HG03045 (cell line): ENCODE data around the gene PEX11B.

Source experiments
- ATAC-seq: cut with Tn5 transposase; IDR thresholded peaks from one replicate; pipeline ENCODE4 v1.9.1; 2021; ENCODE audit warnings: mild to moderate bottlenecking, moderate library complexity; ENCODE audit not compliant: unreplicated experiment

The PEX11B gene, protein sequence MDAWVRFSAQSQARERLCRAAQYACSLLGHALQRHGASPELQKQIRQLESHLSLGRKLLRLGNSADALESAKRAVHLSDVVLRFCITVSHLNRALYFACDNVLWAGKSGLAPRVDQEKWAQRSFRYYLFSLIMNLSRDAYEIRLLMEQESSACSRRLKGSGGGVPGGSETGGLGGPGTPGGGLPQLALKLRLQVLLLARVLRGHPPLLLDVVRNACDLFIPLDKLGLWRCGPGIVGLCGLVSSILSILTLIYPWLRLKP

DNA sequence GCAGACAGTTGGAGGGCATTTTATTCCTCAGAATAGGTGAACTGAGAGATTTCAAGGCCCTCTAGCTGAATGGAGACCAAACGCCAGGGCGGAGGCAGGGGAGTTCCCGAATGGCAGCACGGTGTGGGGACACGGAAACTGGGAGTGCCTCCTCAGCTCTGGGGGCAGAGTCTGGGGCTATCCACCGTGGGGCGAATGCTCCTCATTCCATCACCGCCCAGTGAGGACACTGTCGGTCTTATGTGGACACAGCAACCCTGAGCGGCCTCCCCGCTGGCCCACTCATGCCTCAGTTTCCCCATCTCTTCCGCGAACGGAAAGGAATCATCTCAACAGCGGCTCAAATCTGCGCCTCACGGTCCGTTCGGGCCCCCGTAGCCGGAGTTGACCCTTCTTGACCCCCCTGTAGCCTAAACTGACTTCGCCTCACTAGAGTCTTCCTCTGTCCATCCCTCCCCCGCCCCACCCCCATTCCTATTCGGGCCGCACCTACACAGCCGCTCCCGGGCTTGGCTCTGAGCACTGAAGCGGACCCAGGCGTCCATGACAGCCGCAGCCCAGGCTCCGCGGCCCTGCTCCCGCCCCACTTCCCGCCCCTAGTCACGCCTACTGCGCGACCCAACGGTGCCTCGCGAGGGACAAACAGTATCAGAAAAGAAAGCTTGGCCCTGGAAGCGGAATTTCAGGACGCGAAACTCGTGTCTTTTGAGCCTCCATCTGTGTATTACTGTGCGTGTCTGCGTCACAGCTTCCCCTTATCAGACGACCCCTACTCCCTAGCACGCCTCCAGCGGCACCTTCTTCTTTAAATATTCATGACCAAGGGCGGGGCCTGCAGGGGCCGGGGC is at the start of gene PEX11B:
PEX11B (minus strand) TSS at position 574 of the 848 bp plus-strand sequence; CDS start at position 545, 29 bp downstream.
- ATAC-seq, result peak; percentile 86

DNA sequence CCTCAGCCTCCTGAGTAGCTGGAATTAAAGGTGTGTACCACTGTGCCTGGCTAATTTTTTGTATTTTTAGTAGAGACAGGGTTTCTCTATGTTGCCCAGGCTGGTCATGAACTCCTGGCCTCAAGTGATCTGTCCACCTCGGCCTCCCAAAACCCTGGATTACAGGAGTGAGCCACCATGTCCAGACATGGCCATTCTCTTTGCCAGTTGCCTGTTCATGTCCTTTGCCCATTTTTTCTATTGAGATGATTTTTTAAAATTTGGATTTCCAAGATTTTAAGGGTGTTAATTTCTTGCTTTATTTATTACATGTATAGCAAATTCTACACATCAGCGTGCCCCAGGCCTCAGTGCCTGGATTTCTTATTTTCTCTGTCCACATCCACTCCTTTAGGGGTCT is 48.8 kb upstream of the PEX11B start:
- no peak for ATAC-seq

DNA sequence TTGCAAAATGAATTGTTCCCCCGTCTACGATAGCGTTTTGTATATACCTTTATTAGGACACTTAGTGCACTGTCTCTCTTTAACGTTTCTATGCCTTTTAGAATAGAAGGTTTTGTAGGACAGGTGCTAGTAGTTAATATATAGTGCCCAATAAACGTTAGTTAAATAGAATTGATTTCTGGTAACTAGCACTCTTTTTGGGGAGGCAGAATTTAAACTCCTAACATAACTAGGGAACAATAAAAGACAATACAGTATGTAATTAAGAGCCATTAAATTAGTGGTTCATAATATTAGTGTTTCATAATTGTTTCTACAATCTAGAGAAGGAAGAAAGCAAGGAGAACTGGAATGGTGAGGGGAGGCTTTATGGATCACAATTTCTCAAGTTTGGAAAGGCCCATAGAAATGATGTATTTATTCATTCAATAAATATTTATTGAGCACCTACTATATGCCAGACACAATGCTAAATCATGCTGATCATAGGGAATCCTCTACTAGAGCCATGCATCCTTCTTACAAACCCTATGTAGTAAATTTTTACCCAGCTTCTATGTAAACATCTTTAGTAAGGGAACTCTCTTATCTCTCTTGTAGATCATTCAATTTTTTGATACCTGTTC is 46.7 kb upstream of the PEX11B start:
- no peak for ATAC-seq

DNA sequence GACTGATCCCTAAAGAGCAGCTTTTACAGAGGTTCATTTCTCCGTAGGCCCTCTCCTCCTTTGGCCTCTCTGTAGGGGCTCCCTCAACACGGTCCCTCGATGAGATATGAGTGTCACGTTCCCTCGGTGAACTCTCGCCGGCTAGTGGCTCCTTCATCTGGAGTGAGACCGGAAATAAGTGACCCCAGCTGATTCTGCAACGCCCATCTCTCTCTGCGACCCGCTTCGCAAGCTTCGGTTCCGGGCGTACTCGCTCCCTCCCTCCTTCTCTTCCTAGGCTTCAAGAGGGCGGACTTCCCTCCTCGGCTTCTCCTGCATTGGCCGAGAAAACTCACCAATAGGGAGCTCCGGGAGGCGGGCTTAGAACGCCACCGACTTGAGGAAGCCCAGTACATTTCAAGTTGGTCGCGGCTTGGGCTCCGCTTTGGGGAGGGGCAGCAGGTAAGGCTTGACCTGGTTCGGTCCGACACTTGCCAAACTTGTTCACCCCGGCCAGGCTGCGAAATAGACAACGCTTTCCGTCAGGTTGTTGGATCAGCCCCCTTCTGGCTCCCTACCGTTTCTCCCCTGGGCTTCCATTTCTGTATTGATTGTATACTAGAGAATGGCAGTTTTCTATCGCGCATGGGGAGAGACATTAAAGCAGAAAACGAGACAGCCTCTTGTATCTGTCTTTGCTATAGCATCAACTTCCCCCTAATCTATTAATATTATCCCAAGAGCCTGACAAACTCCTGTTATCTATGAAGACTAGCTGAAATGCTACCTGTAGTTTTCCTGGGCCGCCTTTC is 46.0 kb upstream of the PEX11B start, which contains the start of the genes ANKRD34A and POLR3GL:
ANKRD34A (minus strand) TSS at position 248 of the 791 bp plus-strand sequence. CDS start 2,816 bp downstream, outside the sequence.
POLR3GL (plus strand) TSS at position 363 of the 791 bp plus-strand sequence. CDS start 10,176 bp downstream, outside the sequence.
- peak; percentile 86 for ATAC-seq

DNA sequence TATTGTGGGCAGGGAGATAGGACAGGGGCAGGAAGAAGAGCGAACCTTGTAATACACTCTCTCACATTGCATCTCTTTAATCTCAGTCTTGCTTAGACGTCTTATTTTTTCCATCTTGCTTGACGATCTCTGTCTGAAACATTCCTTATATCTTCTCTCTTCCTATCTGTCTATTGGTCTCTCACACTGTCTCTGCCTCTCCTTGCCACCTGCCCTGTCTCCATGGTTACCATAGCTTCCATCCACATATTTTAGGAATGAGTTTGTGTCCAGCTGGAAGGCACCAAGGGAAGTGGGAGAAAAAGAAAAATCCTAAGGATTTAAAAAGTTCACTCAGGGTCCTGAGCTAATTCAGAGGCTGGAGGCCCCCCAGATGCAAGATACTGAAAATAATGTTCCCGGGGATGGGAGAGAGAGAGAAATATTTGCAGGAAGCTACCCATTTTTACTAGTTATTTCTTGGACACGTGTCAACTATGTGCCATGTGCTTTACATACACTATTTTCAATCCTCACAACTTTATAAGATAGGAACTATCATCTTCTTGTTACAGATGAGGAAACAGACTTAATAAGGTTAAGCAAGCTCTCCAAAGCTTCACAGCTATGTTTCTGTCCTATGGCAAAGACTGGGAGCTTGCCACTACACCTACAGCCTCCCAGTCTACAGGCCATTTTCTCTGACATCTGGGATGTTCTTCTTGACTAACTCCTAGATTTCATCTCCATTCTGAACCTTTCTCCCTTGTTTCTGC is 44.9 kb upstream of the PEX11B start:
- no peak for ATAC-seq

DNA sequence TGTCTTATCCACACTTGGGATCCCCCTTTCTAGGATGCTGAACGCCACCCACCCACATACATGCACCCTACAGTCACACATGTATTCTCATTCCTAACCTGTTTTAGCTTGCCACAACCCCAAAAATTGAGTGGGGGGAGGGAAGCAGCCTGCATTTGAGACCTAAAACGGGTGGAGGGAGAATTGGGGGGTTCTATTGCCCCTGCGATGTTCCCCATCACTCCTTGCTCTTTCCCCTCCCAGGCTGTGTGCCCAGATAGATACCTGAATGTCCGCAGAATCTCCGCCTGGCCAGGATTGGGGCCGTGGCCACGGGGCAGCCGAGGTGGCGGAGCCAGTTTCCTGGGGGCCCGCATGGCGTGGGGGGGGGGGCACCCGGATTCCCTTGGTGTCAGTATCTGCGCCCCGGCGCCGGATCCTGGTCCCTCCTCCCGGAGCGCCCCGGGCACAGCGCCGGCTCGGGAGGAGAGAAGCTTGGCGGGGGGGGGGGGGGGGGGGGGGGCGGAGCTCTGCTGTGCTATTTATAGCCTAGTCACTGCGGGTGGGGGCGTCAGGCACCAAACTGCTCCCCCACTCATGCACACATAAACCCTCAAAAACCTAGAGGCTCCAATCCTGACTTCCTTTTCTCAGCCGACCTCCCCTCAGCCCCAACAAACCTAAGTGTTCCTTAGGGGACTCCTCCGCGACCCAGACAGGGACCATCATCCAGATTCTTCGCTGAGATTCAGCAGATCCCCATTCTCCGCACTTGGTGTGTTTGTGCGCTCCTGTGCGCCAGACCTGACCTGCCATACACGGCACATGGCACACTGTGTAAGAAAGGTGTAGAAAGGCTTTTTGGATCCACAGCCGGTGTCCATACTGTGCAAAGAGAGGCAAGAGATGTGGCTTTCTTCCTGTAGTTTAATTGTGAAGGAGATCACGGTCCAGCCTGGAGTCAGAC is 43.9 kb upstream of the PEX11B start:
- no peak for ATAC-seq

DNA sequence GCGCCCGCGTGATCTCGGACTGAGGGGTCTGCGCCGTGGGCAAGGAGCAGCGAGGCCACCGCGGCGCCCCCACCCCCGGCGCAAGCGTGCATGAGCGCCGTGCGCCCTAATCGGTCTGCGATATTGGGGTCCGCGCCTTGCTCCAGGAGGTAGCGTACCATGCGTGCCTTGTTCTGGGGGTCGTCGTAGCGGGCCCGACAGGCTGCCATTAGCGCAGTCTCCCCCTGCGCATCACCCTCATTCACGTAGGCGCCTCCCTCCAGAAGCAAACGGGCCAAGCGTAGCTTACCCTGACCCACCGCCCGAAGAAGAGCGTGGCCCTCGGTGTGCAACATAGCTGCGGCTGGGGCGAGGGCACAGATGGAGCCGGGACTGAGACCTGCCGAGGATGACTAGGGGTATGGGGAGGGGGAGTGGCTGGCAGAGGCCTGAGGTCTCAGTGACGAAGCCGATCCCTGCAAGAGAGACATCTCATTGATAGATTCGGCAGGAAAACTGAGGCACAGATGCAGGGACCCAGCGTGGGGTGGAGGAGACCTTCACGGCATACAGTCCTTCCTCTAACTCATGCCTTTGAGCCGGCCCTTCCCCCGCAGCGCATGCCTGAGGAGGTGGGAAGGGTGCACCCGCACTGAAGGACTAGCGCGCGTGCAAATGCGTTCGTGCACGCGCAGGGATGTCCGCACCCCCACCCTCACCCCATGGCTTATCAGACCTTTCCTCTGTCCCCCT is 43.1 kb upstream of the PEX11B start:
- ATAC-seq, result no peak

DNA sequence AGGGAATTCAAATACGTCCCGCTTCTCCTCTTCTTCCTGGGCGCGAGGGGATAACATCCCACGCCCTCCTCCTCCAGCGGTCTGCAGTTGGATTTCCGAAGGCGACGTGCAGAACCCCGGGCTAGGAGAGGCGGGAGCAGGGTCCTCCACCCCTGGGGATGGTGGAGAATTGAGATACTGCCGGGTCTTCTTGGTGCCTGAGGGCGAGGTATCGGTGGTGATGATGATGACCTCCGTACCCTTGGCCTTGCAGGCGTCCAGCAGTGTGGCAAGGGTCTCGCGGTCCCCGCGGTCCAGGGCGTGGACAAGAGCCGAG is 42.5 kb upstream of the PEX11B start:
- no peak for ATAC-seq

DNA sequence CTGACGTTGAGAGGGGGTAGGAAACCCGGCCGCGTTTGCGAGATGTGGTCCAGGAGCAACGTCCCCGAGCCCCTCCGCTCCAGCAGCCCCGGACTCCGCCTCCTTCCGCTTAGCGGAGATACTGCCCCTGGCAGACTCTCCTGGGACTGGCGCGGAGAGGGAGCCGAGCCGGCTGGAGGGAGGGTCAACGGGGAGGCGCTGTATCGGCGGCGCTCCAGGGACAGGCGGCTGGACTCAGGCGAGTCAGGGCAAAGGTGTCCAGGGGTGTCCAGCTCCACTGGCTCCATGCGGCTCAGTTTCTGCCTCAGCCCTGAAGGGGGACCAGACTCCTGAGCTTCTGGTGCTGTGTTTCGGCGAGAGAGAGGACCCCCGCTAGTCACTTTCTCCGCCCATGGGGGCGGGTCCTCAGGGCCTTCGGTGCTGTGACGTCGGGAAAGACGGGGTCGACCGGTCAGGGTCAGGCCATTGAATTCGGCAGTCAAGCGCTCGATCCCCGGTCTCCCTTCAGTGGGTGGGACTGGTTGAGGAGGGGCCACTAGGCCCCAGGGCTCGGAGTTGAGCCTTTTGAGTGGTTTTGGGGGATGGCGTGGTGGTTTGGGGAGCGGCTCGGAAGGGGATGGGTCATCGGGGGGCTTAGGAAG is 42.1 kb upstream of the PEX11B start:
- no peak for ATAC-seq

DNA sequence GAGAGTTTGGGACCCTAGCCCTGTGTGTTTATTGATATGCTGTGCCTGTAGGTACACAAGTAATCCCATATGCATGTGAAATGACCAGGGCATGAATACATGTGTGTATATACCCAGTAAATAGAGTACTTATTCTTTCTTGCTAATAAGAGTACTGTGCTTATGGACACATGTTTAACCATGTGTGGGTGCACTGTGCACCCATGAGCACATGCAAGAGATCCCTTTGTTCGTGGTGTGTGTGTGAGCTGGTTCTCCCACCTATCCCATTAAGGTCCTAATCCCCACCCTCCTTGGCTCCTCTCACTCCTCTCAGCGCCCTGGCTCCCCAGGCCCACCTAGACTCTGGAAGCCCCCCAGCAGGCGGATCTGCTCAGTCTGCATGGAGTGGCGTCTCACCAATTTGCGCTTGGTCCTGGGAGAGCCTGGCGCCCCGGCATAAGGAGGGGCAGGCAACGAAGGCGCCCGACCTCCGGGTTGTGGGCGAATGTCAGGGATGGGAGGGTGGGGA is 41.5 kb upstream of the PEX11B start:
- ATAC-seq, result no peak

DNA sequence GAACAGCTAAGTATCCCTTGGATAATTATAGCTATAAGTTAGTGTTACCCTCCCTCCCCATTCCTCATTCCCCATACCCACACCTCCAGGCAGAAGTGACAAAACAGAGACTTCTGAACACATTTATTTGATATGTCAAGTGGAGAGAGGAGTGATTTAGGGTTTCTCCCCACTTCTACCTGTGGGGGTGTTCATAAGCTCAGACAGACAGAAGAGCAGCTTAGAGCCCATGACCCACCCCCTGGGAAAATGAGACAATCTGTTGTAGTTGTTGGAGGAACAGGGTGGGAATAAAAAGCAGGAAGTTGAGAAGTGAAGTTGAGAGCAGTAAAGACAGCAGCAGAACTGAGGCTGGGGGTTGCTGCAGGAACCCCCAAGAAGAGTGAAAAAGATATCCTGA is 40.8 kb upstream of the PEX11B start:
- no peak for ATAC-seq

DNA sequence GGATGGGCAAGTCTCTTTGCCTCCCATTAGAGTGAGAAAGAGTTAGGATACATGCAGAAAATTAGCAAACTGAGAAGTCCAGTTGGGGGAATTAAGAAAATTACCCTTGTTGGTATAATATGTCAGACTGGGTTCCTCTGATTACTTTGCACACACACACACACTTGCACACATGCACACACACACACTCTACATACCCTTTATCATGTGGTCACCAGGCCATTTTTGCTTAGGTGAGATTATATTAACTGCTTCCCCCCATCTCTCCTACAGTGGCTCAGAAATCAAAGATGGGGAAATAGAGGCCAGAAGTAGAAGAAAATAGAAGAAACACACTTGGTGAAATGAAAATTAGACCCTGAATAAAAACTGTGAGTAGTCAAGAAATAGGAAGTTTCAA is 40.2 kb upstream of the PEX11B start:
- no peak for ATAC-seq

DNA sequence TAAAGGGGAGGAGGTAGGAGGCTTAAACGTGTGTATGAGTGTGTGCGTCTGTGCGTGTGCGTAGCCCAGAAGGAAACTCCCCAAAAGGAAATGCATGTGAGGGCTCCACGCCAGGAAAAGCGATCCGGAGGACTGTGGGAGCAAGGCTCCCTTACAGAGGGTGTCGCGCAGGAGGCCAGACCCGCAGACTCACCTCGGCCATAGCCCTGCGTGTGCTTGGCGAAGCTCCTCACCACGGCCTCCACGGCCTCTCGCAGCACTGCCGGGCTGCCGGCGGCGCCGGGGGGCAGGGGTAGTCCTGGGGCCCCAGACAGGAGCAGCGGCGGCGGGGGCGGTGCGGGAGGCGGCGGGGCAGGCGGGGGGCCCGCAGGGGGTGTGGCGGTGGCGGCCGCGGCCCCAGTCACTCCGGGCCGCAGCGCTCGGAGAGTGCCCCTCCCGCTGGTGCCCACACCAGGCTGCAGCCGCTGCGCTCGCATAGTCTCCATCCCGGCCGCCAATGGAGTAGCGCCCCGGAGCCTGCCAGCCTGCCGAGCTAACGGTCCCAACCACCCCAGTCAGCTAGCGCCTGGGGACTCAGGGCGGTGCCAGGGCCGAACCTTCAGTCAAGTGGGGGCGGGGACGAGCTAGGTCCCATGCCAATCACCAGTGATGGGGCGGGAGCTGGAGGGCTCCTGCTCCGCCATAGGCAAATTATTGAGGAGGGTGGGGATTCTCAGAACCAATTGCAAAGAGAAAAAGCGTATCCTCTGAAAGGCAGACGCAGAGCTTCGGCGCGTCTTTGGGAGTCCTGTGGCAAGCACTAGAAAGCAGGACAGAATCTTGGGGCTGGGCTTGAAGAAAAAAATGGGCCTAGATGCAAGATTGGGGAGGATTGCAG is 39.2 kb upstream of the PEX11B start, which contains the start of gene LIX1L:
LIX1L (minus strand) TSS at position 575 of the 877 bp plus-strand sequence; CDS start at position 485, 90 bp downstream.
- ATAC-seq, result peak; percentile 89

DNA sequence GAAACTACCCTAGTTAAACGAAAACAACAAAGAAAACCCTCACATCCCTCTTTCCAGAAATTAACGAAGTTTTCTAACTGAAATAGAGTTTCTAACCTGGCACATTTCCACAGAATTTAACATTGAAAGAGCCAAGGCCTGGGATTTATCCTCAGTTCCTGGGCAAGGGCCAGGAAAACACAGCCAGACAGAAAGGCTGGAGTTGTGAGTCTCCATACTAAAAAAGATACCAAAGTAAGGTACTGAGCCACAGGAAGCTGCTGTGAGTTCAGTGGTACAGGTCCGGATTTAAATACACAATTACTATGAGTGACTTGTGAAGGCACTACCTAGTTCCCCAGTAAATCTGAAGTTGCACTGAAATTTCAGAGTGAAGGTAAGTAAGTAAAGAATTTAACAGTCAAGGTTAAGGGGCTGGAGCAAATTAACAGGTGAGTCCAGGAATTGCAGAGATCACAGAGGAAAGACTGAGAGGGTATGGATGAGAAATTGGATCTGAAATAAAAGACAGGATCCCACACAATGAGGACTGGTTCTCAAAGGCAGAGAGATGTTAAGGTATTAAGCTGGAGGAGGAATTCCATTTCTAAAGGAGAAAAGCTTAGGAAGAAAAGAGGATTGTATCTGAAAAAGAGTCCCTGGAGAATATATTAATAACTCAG is 38.4 kb upstream of the PEX11B start:
- ATAC-seq, result no peak

DNA sequence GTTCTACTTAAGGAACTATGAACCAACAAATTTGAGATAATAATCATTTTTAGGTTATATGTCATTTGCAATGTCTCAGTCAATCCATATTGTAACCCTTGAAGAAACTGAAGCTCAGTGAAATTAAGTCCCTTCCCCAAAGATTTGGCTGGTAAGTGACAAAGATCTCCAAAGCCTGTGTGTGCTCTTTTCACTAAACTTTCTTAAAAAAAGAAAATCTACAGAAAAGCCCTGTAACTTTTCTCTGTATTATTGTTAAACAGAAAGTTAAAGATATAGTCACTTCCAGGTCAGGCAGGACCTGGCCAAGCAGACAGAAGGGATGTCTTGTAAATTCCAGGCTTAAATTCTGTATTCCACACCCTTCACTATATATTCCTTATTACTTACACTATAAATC is 37.8 kb upstream of the PEX11B start:
- no peak for ATAC-seq

DNA sequence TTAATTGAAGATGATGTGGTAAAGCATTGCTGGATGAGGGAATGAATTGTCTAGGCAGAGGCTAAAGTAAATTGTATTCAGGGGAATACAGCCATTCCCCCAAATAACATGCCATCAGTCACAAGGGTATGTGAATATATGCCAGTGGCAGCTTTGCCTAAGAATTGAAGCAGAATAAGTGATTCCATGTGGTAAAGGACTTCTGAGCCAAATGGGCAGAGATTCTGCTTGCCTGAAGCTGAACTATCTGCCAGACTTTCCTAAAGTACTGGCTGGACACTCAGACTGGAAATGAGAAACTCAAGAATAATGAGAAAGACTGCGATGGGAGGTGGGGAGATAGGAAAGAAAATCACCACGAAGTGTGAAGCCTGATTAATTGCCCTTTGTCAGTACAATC is 36.9 kb upstream of the PEX11B start:
- ATAC-seq, result no peak
